ENCODE data around the gene UBE3A.

UBE3A gene

GRCh38 chr15:25381579-25381978, 57.2 kb downstream of the UBE3A start:
- Histone ChIP-seq H4K91ac (ENCODE audit: low read depth, low read length, poor library complexity) (no peak overlapping the region), H3K9me3 (replicated peaks in 1 of 2; ENCODE audit: control insufficient read depth in 2 of 2, insufficient read depth in 1 of 2, low read depth in 1 of 2, low read length in 2 of 2) (peaks cover 2 to 53% of the 10 kb centered on the region in 2 donors), H2BK5ac (ENCODE audit: low read length) (no peak overlapping the region), H3K27ac (replicated peaks; ENCODE audit: low read length) (no peak overlapping the region), H3K4me1 (ENCODE audit: control insufficient read depth in 2 of 2, insufficient read depth in 1 of 2, low read depth in 1 of 2, low read length in 2 of 2) (no peaks in the 10 kb centered on the region), H2AK5ac (ENCODE audit: low read depth, low read length) (no peak overlapping the region), H2BK15ac (ENCODE audit: low read length) (no peak overlapping the region), H3K4me2 (ENCODE audit: insufficient read depth, low read length, poor library complexity, severe bottlenecking) (no peak overlapping the region), H2AFZ (ENCODE audit: low read length) (no peak overlapping the region), H3K9ac (ENCODE audit: low read depth, low read length, poor library complexity) (no peak overlapping the region), H2BK120ac (ENCODE audit: low read depth, low read length) (no peak overlapping the region), H4K8ac (ENCODE audit: low read depth, low read length) (no peak overlapping the region), H3K4ac (ENCODE audit: low read length) (no peak overlapping the region), H3K4me3 (ENCODE audit: low read length in 2 of 2) (no peak overlapping the region), H2BK12ac (ENCODE audit: low read length) (no peak overlapping the region), H3K79me1 (ENCODE audit: low read depth, low read length) (peaks cover 2% of the 10 kb centered on the region), H3K18ac (ENCODE audit: low read length) (no peak overlapping the region), H3K23ac (ENCODE audit: low read depth, low read length, poor library complexity) (no peak overlapping the region), H3K36me3 (replicated peaks in 1 of 2; ENCODE audit: control insufficient read depth in 2 of 2, insufficient read depth in 2 of 2, low read length in 2 of 2) (peaks cover 6 to 90% of the 10 kb centered on the region in 2 donors), H3K27me3 (ENCODE audit: control insufficient read depth in 3 of 3, insufficient read depth in 3 of 3, low read depth in 1 of 3, low read length in 3 of 3) (no peaks in the 10 kb centered on the region), H3K14ac (ENCODE audit: low read length) (no peak overlapping the region)
- no CpG with 5 or more reads among the region's 5 CpGs for WGBS, 2 donors (ENCODE audit: extremely low coverage in 2 of 2, insufficient read length in 2 of 2, insufficient replicate concordance in 1 of 2)
- no peak for DNase-seq (ENCODE audit: low spot score)

GRCh38 chr15:25378501-25378901, 60.3 kb downstream of the UBE3A start:
- Histone ChIP-seq H2AFZ (ENCODE audit: low read length) (no peak overlapping the region), H2AK5ac (ENCODE audit: low read depth, low read length) (no peak overlapping the region), H3K4ac (ENCODE audit: low read length) (no peak overlapping the region), H3K4me3 (ENCODE audit: low read length in 2 of 2) (no peak overlapping the region), H3K23ac (ENCODE audit: low read depth, low read length, poor library complexity) (no peak overlapping the region), H3K36me3 (replicated peaks in 1 of 2; ENCODE audit: control insufficient read depth in 2 of 2, insufficient read depth in 2 of 2, low read length in 2 of 2) (peaks cover 5 to 90% of the 10 kb centered on the region in 2 donors), H3K14ac (ENCODE audit: low read length) (no peak overlapping the region), H3K9ac (ENCODE audit: low read depth, low read length, poor library complexity) (no peak overlapping the region), H3K4me2 (ENCODE audit: insufficient read depth, low read length, poor library complexity, severe bottlenecking) (no peak overlapping the region), H2BK5ac (ENCODE audit: low read length) (no peak overlapping the region), H3K4me1 (ENCODE audit: control insufficient read depth in 2 of 2, insufficient read depth in 1 of 2, low read depth in 1 of 2, low read length in 2 of 2) (peaks cover 0 to 3% of the 10 kb centered on the region in 2 donors), H2BK12ac (ENCODE audit: low read length) (no peak overlapping the region), H3K9me3 (replicated peaks in 1 of 2; ENCODE audit: control insufficient read depth in 2 of 2, insufficient read depth in 1 of 2, low read depth in 1 of 2, low read length in 2 of 2) (peaks cover 0 to 26% of the 10 kb centered on the region in 2 donors), H3K27me3 (ENCODE audit: control insufficient read depth in 3 of 3, insufficient read depth in 3 of 3, low read depth in 1 of 3, low read length in 3 of 3) (no peaks in the 10 kb centered on the region), H3K18ac (ENCODE audit: low read length) (no peak overlapping the region), H3K79me1 (ENCODE audit: low read depth, low read length) (peaks cover 3% of the 10 kb centered on the region), H3K27ac (replicated peaks; ENCODE audit: low read length) (no peak overlapping the region), H2BK120ac (ENCODE audit: low read depth, low read length) (no peak overlapping the region), H4K91ac (ENCODE audit: low read depth, low read length, poor library complexity) (no peak overlapping the region), H4K8ac (ENCODE audit: low read depth, low read length) (no peak overlapping the region), H2BK15ac (ENCODE audit: low read length) (no peak overlapping the region)
- no peak for DNase-seq (ENCODE audit: low spot score)
- no CpG with 5 or more reads among the region's 2 CpGs for WGBS, 2 donors (ENCODE audit: extremely low coverage in 2 of 2, insufficient read length in 2 of 2, insufficient replicate concordance in 1 of 2)

GRCh38 chr15:25375557-25375956, 63.3 kb downstream of the UBE3A start:
- H3K9ac ChIP-seq (ENCODE audit: low read depth, low read length, poor library complexity): no peak overlapping the region
- H2BK5ac ChIP-seq (ENCODE audit: low read length): no peak overlapping the region
- no peak overlapping the region for H2AK5ac ChIP-seq (ENCODE audit: low read depth, low read length)
- H2BK120ac ChIP-seq (ENCODE audit: low read depth, low read length): no peak overlapping the region
- DNase-seq (ENCODE audit: low spot score): no peak
- H4K8ac ChIP-seq (ENCODE audit: low read depth, low read length): no peak overlapping the region
- peaks cover 0 to 3% of the 10 kb centered on the region in 2 donors for H3K4me1 ChIP-seq (ENCODE audit: control insufficient read depth in 2 of 2, insufficient read depth in 1 of 2, low read depth in 1 of 2, low read length in 2 of 2)
- H3K14ac ChIP-seq (ENCODE audit: low read length): no peak overlapping the region
- no peak overlapping the region for H3K4ac ChIP-seq (ENCODE audit: low read length)
- H3K36me3 ChIP-seq (replicated peaks in 1 of 2; ENCODE audit: control insufficient read depth in 2 of 2, insufficient read depth in 2 of 2, low read length in 2 of 2): peaks cover 10 to 97% of the 10 kb centered on the region in 2 donors
- H3K27me3 ChIP-seq (ENCODE audit: control insufficient read depth in 3 of 3, insufficient read depth in 3 of 3, low read depth in 1 of 3, low read length in 3 of 3): no peaks in the 10 kb centered on the region
- WGBS, 2 donors (ENCODE audit: extremely low coverage in 2 of 2, insufficient read length in 2 of 2, insufficient replicate concordance in 1 of 2): no CpG with 5 or more reads among the region's 5 CpGs
- H3K4me2 ChIP-seq (ENCODE audit: insufficient read depth, low read length, poor library complexity, severe bottlenecking): no peak overlapping the region
- no peak overlapping the region for H2BK12ac ChIP-seq (ENCODE audit: low read length)
- no peak overlapping the region for H2BK15ac ChIP-seq (ENCODE audit: low read length)
- no peak overlapping the region for H3K18ac ChIP-seq (ENCODE audit: low read length)
- no peak overlapping the region for H4K91ac ChIP-seq (ENCODE audit: low read depth, low read length, poor library complexity)
- H3K27ac ChIP-seq (replicated peaks; ENCODE audit: low read length): no peak overlapping the region
- H2AFZ ChIP-seq (ENCODE audit: low read length): no peak overlapping the region
- H3K9me3 ChIP-seq (replicated peaks in 1 of 2; ENCODE audit: control insufficient read depth in 2 of 2, insufficient read depth in 1 of 2, low read depth in 1 of 2, low read length in 2 of 2): peaks cover 0 to 11% of the 10 kb centered on the region in 2 donors
- peaks cover 3% of the 10 kb centered on the region for H3K79me1 ChIP-seq (ENCODE audit: low read depth, low read length)
- no peak overlapping the region for H3K23ac ChIP-seq (ENCODE audit: low read depth, low read length, poor library complexity)
- H3K4me3 ChIP-seq (ENCODE audit: low read length in 2 of 2): no peak overlapping the region

GRCh38 chr15:25374143-25374542, 64.7 kb downstream of the UBE3A start:
- peaks cover 9 to 97% of the 10 kb centered on the region in 2 donors for H3K36me3 ChIP-seq (replicated peaks in 1 of 2; ENCODE audit: control insufficient read depth in 2 of 2, insufficient read depth in 2 of 2, low read length in 2 of 2)

More at GRCh38 chr15:25374143-25374542, 64.7 kb downstream of the UBE3A start:
- DNase-seq (ENCODE audit: low spot score): no peak
- H3K4me2 ChIP-seq (ENCODE audit: insufficient read depth, low read length, poor library complexity, severe bottlenecking): no peak overlapping the region
- H3K9ac ChIP-seq (ENCODE audit: low read depth, low read length, poor library complexity): no peak overlapping the region
- peaks cover 0 to 3% of the 10 kb centered on the region in 2 donors for H3K4me1 ChIP-seq (ENCODE audit: control insufficient read depth in 2 of 2, insufficient read depth in 1 of 2, low read depth in 1 of 2, low read length in 2 of 2)
- no peak overlapping the region for H3K23ac ChIP-seq (ENCODE audit: low read depth, low read length, poor library complexity)
- H4K91ac ChIP-seq (ENCODE audit: low read depth, low read length, poor library complexity): no peak overlapping the region
- H3K4me3 ChIP-seq (ENCODE audit: low read length in 2 of 2): no peak overlapping the region
- H2BK5ac ChIP-seq (ENCODE audit: low read length): no peak overlapping the region
- H3K27me3 ChIP-seq (ENCODE audit: control insufficient read depth in 3 of 3, insufficient read depth in 3 of 3, low read depth in 1 of 3, low read length in 3 of 3): no peaks in the 10 kb centered on the region
- H3K9me3 ChIP-seq (replicated peaks in 1 of 2; ENCODE audit: control insufficient read depth in 2 of 2, insufficient read depth in 1 of 2, low read depth in 1 of 2, low read length in 2 of 2): peaks cover 0 to 2% of the 10 kb centered on the region in 2 donors
- no peak overlapping the region for H2BK120ac ChIP-seq (ENCODE audit: low read depth, low read length)
- H3K4ac ChIP-seq (ENCODE audit: low read length): no peak overlapping the region
- no peak overlapping the region for H3K18ac ChIP-seq (ENCODE audit: low read length)
- no peak overlapping the region for H4K8ac ChIP-seq (ENCODE audit: low read depth, low read length)
- H2AK5ac ChIP-seq (ENCODE audit: low read depth, low read length): no peak overlapping the region
- H3K79me1 ChIP-seq (ENCODE audit: low read depth, low read length): peaks cover 3% of the 10 kb centered on the region
- no peak overlapping the region for H2BK15ac ChIP-seq (ENCODE audit: low read length)
- no CpG with 5 or more reads among the region's 3 CpGs for WGBS, 2 donors (ENCODE audit: extremely low coverage in 2 of 2, insufficient read length in 2 of 2, insufficient replicate concordance in 1 of 2)
- no peak overlapping the region for H3K14ac ChIP-seq (ENCODE audit: low read length)
- no peak overlapping the region for H2AFZ ChIP-seq (ENCODE audit: low read length)
- H3K27ac ChIP-seq (replicated peaks; ENCODE audit: low read length): no peak overlapping the region
- H2BK12ac ChIP-seq (ENCODE audit: low read length): no peak overlapping the region

Data from neuronal stem cell (in vitro differentiated cells).